Spleen (tissue), 7 donors: ENCODE measurements around the gene GTF2I.
"Not testable (repeated sequence)": the region's sequence is repeated elsewhere in the genome, so short reads cannot be mapped to it uniquely, and the experiment has no call there.

Source experiments
- POLR2A ChIP-seq, 3 donors: fragments of 450-650 bp; IDR thresholded peaks; one replicate each; pipeline ENCODE4 v1.5.1; 2017; ENCODE audit warnings: antibody characterized with exemption in 3 of 3, mild to moderate bottlenecking in 1 of 3
- TF ChIP-seq, protein P1 (sequence below), 11 experiments: fragments of 200-600 bp in 7 of 11; fragments of 450-650 bp in 4 of 11; sonication (generic) in 4 of 11; IDR thresholded peaks in 8 of 11; conservative IDR thresholded peaks in 3 of 11; 1 replicate in 7 of 11; 2 replicates in 4 of 11; pipeline versions ENCODE4 v1.4.0 to v1.8.0; 2016 to 2021; ENCODE audit warnings: antibody characterized with exemption in 11 of 11, inconsistent platforms in 4 of 11, mild to moderate bottlenecking in 1 of 11
- donor health status: DM: no; HTN: no; CAD: no; lungs with moderate emphysema.
- donor health status: DM: no; HTN: no; CAD: no.
- donor health status: DM: no; HTN: no; CAD: no.

GRCh38 chr7:74650493-74651132, 6.9 kb upstream of the GTF2I start:
- TF ChIP-seq, protein P1, sequence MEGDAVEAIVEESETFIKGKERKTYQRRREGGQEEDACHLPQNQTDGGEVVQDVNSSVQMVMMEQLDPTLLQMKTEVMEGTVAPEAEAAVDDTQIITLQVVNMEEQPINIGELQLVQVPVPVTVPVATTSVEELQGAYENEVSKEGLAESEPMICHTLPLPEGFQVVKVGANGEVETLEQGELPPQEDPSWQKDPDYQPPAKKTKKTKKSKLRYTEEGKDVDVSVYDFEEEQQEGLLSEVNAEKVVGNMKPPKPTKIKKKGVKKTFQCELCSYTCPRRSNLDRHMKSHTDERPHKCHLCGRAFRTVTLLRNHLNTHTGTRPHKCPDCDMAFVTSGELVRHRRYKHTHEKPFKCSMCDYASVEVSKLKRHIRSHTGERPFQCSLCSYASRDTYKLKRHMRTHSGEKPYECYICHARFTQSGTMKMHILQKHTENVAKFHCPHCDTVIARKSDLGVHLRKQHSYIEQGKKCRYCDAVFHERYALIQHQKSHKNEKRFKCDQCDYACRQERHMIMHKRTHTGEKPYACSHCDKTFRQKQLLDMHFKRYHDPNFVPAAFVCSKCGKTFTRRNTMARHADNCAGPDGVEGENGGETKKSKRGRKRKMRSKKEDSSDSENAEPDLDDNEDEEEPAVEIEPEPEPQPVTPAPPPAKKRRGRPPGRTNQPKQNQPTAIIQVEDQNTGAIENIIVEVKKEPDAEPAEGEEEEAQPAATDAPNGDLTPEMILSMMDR (IDR thresholded peaks at IDR 0.05 in 8 of 11, conservative IDR thresholded peaks at IDR 0.05 in 3 of 11), result not testable (repeated sequence)
- TF ChIP-seq POLR2A (IDR thresholded peaks at IDR 0.05), result not testable (repeated sequence)
